IMR-90 (cell line): ENCODE data around the gene CAMTA1. TPM values are rescaled to one million over a fixed set of nuclear protein-coding genes. Genes with fewer than 3 reads are reported as not detected.

Experiments
- ATAC-seq: fragments of 200-7000 bp; cut with Tn5 transposase; 2 replicates; pipeline ENCODE4 v1.9.1; 2020; ENCODE audit warnings: low read depth, mild to moderate bottlenecking, moderate library complexity
- BruUV-seq: library from RNA; stranded (reverse); fragments of 400-500 nt; replicated peaks from 2 replicates; lab custom pipeline; 2021; lab: Mats Ljungman, UMichigan
- CTCF ChIA-PET: fragments of 300-600 bp; formaldehyde crosslinking; extraction: SDS; loops from one replicate; lab custom pipeline; 2021; ENCODE audit warnings: antibody characterized with exemption; lab: Yijun Ruan, JAX
- POLR2A ChIA-PET: fragments of 300-600 bp; sonication (Branson Sonifier 250); formaldehyde crosslinking; loops from one replicate; lab custom pipeline; 2022; ENCODE audit warnings: antibody characterized with exemption; ENCODE audit not compliant: unreplicated experiment; lab: Charles Lee
- DNase-seq: peaks from one replicate; pipeline ENCODE4 v3.0.0; 2013
- H2AFZ ChIP-seq: replicated peaks from 2 replicates; pipeline ENCODE3; 2013; ENCODE audit warnings: low read length, mild to moderate bottlenecking; ENCODE audit not compliant: poor library complexity
- H2AK5ac ChIP-seq: 2 replicates; pipeline ENCODE4 v1.6.1; 2013; ENCODE audit warnings: low read depth, low read length, inconsistent platforms
- H2AK9ac ChIP-seq: replicated peaks from 2 replicates; pipeline ENCODE3; 2013; ENCODE audit warnings: mild to moderate bottlenecking, low read depth, low read length, moderate library complexity; ENCODE audit not compliant: poor library complexity
- H2BK120ac ChIP-seq: 2 replicates; pipeline ENCODE4 v1.6.1; 2013; ENCODE audit warnings: low read depth, low read length, inconsistent platforms
- H2BK15ac ChIP-seq: 3 replicates; pipeline ENCODE4 v1.6.1; 2013; ENCODE audit warnings: low read depth, low read length, inconsistent platforms
- H2BK20ac ChIP-seq: 2 replicates; pipeline ENCODE4 v1.6.1; 2013; ENCODE audit warnings: low read depth, mild to moderate bottlenecking, inconsistent platforms, low read length, moderate library complexity
- H2BK5ac ChIP-seq: 2 replicates; pipeline ENCODE4 v1.6.1; 2013; ENCODE audit warnings: mild to moderate bottlenecking, low read depth, low read length, inconsistent platforms; ENCODE audit not compliant: poor library complexity, severe bottlenecking
- H3K14ac ChIP-seq: replicated peaks from 2 replicates; pipeline ENCODE4 v1.6.1; 2013; ENCODE audit warnings: low read depth, low read length, inconsistent platforms
- H3K18ac ChIP-seq: 2 replicates; pipeline ENCODE4 v1.6.1; 2013; ENCODE audit warnings: low read depth, low read length, control low read depth
- H3K23ac ChIP-seq: 2 replicates; pipeline ENCODE4 v1.6.1; 2013; ENCODE audit warnings: low read depth, low read length, inconsistent platforms
- H3K27ac ChIP-seq: 2 replicates; pipeline ENCODE4 v1.5.1; 2013; ENCODE audit warnings: mild to moderate bottlenecking, control low read depth, low read length; ENCODE audit not compliant: insufficient read depth
- H3K27me3 ChIP-seq: 2 replicates; pipeline ENCODE4 v1.6.1; 2013; ENCODE audit warnings: low read length; ENCODE audit not compliant: control insufficient read depth, insufficient read depth
- H3K36me3 ChIP-seq: 2 replicates; pipeline ENCODE4 v1.6.1; 2013; ENCODE audit warnings: low read length, mixed read lengths; ENCODE audit not compliant: control insufficient read depth, insufficient read depth
- H3K4ac ChIP-seq: 2 replicates; pipeline ENCODE4 v1.6.1; 2013; ENCODE audit warnings: low read depth, low read length, inconsistent platforms
- H3K4me1 ChIP-seq: 2 replicates; pipeline ENCODE4 v1.6.1; 2013; ENCODE audit warnings: low read length, mixed read lengths; ENCODE audit not compliant: control insufficient read depth, insufficient read depth
- H3K4me2 ChIP-seq: 2 replicates; pipeline ENCODE4 v1.6.1; 2013; ENCODE audit warnings: low read depth, mild to moderate bottlenecking, control low read depth, low read length, moderate library complexity
- H3K4me3 ChIP-seq: 2 replicates; pipeline ENCODE4 v1.5.1; 2013; ENCODE audit warnings: low read depth, mild to moderate bottlenecking, control low read depth, low read length, moderate library complexity; ENCODE audit not compliant: insufficient read depth
- H3K56ac ChIP-seq: 2 replicates; pipeline ENCODE4 v1.6.1; 2013; ENCODE audit warnings: low read length, inconsistent platforms; ENCODE audit not compliant: insufficient read depth; ENCODE audit errors: extremely low read depth
- H3K79me1 ChIP-seq, 2 experiments: 2 replicates each; pipeline ENCODE4 v1.6.1; 2013; ENCODE audit warnings: low read length in 2 of 2, inconsistent platforms in 1 of 2, low read depth in 1 of 2
- H3K9ac ChIP-seq: 2 replicates; pipeline ENCODE4 v1.6.1; 2013; ENCODE audit warnings: low read depth, low read length, control low read depth
- H3K9me1 ChIP-seq: 2 replicates; pipeline ENCODE4 v1.6.1; 2013; ENCODE audit warnings: low read length, inconsistent platforms; ENCODE audit not compliant: insufficient read depth
- H3K9me3 ChIP-seq: 2 replicates; pipeline ENCODE4 v1.6.1; 2013; ENCODE audit warnings: low read length; ENCODE audit not compliant: control insufficient read depth, insufficient read depth
- H4K20me1 ChIP-seq: 2 replicates; pipeline ENCODE4 v1.6.1; 2013; ENCODE audit warnings: low read length, inconsistent platforms; ENCODE audit not compliant: insufficient read depth
- H4K5ac ChIP-seq: 2 replicates; pipeline ENCODE4 v1.6.1; 2013; ENCODE audit warnings: mild to moderate bottlenecking, low read depth, low read length, control low read depth
- H4K8ac ChIP-seq, 2 experiments: 2 replicates each; pipeline ENCODE4 v1.6.1; 2013; ENCODE audit warnings: low read depth in 2 of 2, low read length in 2 of 2, control low read depth in 1 of 2, inconsistent platforms in 1 of 2
- H4K91ac ChIP-seq: 2 replicates; pipeline ENCODE4 v1.6.1; 2013; ENCODE audit warnings: low read depth, low read length, inconsistent platforms; ENCODE audit not compliant: insufficient read depth
- MAZ ChIP-seq: IDR thresholded peaks from 2 replicates; pipeline ENCODE4 v1.6.1; 2012; ENCODE audit warnings: low read depth, mild to moderate bottlenecking, low read length, improper control_type of control experiment, moderate library complexity, borderline replicate concordance
- POLR2A ChIP-seq: IDR thresholded peaks from 2 replicates; pipeline ENCODE4 v1.6.1; 2012; ENCODE audit warnings: mild to moderate bottlenecking, low read depth, low read length
- RAD21 ChIP-seq: IDR thresholded peaks from 2 replicates; pipeline ENCODE4 v1.6.1; 2012; ENCODE audit warnings: low read length, improper control_type of control experiment
- RFX5 ChIP-seq: IDR thresholded peaks from 2 replicates; pipeline ENCODE4 v1.8.0; 2012; ENCODE audit warnings: low read depth, mild to moderate bottlenecking, low read length, moderate library complexity
- WGBS, 2 experiments: methylation state at CpG; one replicate each; pipeline versions ENCODE4 v1.1.5 to v1.1.7; 2013; ENCODE audit warnings: missing lambda C conversion rate in 2 of 2; ENCODE audit not compliant: insufficient read length in 1 of 2; ENCODE audit errors: extremely low coverage in 2 of 2; 5-methylcytosine and 5-hydroxymethylcytosine counted together
- dilution Hi-C: fragments of 300-500 bp; cut with HindIII; formaldehyde crosslinking; loops from one replicate; pipeline ENCODE4 v1.14.3; 2018; ENCODE audit warnings: low sequenced_read_pairs; ENCODE audit not compliant: unreplicated experiment
- in situ Hi-C: fragments of 300-500 bp; cut with MboI; formaldehyde crosslinking; loops from 3 replicates; pipeline ENCODE4 v1.14.3; 2019; ENCODE audit warnings: low sequenced_read_pairs, inconsistent platforms, mixed read lengths
- intact Hi-C: fragments of 100-400 bp; cut with micrococcal nuclease; formaldehyde crosslinking; loops from 2 replicates; pipeline ENCODE4 v1.10.0; 2022
- polyA plus RNA-seq, 3 experiments: library from polyadenylated mRNA; depleted of rRNA; stranded (reverse); fragments of >200 nt; gene quantifications; 2 replicates each; pipeline ENCODE4 v1.2.3, GENCODE V29; 2012; ENCODE audit warnings: low replicate concordance in 1 of 3
- total RNA-seq: library from RNA; depleted of rRNA; stranded (reverse); fragments of >200 nt; gene quantifications from 2 replicates; pipeline ENCODE4 v1.2.3, GENCODE V29; 2012

The CAMTA1 gene
- total and polyA plus RNA-seq, 2 of the 4 experiments (the other 2 are of a cell fraction) = 35.5 to 74.3 TPM

DNA sequence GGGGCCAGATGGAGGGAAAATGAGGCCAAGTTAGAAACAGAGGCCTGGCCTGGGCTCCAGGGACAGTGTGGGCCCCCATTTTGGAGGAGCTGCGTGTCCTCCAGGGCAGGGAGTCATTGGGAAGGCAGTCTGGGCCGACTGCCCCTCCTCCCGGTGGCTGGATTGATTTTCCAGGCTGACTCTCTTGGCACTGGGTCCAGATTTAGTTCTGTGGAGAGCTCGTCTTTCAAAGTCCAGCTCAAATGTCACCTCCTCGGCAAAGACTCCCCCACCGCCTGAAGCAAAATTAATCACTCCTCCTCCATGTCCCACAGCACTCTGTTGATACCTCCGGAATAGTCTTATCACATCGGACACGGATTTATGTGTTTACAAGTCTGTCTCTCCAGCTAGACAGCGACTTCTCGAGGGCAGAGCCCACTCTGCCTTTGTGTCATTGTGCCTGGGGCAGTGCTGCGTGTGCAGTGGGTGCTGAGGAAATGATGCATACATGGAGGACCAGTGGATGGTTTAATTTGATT, 175.1 kb downstream of the CAMTA1 start:
- dilution Hi-C loops = no loop called here

More for the DNA sequence above, 175.1 kb downstream of the CAMTA1 start:
- TF ChIP-seq RAD21 (no peak), POLR2A (no peak), MAZ (no peak), RFX5 (no peak)
- intact Hi-C loops (no loop called here), in situ Hi-C loops (no loop called here)
- Histone ChIP-seq H4K20me1 (no peaks in the 10 kb centered on the region), H3K9ac (no peak overlapping the region), H3K23ac (no peak overlapping the region), H2BK5ac (no peak overlapping the region), H3K9me3 (peaks cover 3% of the 10 kb centered on the region; the same call in 1 of the 2 replicates), H4K8ac (no peak overlapping the region), H3K56ac (no peak overlapping the region), H3K14ac (no peak overlapping the region), H2AK9ac (no peak overlapping the region), H3K9me1 (peaks cover 3% of the 10 kb centered on the region; the same call in 1 of the 2 replicates), H2AFZ (no peak overlapping the region), H3K4me2 (peak overlapping the region; percentile 37), H4K91ac (no peak overlapping the region), H2BK15ac (no peak overlapping the region), H3K27me3 (peaks cover 43% of the 10 kb centered on the region), H3K4me1 (peaks cover 3% of the 10 kb centered on the region; the same call in 1 of the 2 replicates), H3K18ac (no peak overlapping the region), H4K5ac (no peak overlapping the region), H2BK20ac (no peak overlapping the region), H3K36me3 (no peaks in the 10 kb centered on the region), H2AK5ac (no peak overlapping the region), H3K79me1 (no peaks in the 10 kb centered on the region), H3K4ac (no peak overlapping the region), H2BK120ac (no peak overlapping the region), H3K27ac (no peak overlapping the region), H3K4me3 (no peak overlapping the region)
- DNase-seq (peak; percentile 45), ATAC-seq (peak; percentile 67)
- POLR2A ChIA-PET = no interaction called here
- CTCF ChIA-PET = interaction anchor here (0.7 kb wide), 1 partner anchor 687 kb away, joined by 3 read pairs; no protein-coding TSS in a partner anchor
- 7% methylated on average over 4 of the region's 12 CpGs; no CpG with 5 or more reads in 1 of the 2 experiments for WGBS, 2 experiments
- no TSS peak for BruUV-seq
